Limb (tissue), 2 donors: Measurements from ENCODE around the gene SPOCK1.

Source experiments
- DNase-seq, 2 donors: peaks; one replicate each; pipeline ENCODE4 v3.0.0-alpha.2; 2016; ENCODE audit errors: extremely low spot score in 2 of 2

Gene SPOCK1

DNA sequence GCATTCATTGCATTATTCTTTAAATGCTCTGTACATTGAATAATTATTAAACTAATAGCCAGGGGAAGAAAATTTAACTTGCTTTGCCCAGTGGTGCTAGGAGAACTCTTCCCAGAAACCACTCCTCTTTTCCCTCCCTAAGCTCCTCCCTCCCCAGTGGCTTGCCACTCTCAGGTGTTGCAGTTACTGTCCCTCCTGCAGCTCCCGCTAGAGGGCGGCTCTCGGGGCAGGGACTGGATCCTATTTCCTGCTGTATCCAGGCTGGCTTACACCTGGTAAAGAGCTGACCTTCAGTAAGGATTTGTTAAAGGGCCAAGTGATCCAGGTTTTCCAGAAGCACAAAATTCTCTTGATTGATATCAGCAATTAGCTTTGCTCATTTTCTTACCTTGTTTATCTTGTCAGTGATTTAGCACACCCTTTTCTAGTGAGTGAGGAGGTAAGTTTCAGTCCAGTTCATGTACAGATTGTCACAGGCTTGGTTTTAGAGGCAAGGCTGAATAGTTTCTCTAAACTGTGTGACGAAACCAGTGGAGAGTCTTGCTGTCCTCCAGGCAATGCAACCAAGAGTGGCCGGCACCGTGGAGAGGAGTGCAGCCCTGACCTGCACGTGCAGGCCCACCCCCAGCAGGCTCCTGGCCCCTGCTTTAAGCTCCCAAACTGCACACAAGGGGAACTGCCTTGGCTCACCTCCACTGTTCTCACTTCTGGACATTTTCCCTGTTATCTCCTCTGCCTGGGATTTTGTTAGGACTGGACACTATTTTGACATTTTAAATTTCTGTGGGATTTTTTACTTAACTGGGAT lies 423.8 kb downstream of the SPOCK1 start:
- peak in 1 of 2 donors; percentile 58 for DNase-seq

DNA sequence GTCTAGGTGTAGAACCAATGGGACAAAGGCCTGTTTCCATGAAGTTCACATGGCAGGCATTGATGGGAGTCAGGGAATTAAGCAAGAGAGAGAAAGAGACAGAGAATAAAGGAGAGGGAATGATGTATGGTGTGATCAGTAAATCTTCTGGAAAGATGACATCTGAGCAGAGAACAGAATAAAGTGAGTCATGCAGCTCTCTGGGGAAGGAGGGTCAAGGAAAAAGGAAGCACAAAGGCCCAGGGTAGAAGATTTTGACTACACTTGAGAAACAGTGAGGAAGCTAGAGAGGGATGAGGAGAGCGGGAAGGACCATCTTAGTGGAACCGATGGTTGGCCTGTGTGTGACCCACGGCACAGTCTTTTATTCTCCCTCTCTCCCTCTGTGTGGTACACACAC lies 425.9 kb downstream of the SPOCK1 start:
- DNase-seq, result no peak

DNA sequence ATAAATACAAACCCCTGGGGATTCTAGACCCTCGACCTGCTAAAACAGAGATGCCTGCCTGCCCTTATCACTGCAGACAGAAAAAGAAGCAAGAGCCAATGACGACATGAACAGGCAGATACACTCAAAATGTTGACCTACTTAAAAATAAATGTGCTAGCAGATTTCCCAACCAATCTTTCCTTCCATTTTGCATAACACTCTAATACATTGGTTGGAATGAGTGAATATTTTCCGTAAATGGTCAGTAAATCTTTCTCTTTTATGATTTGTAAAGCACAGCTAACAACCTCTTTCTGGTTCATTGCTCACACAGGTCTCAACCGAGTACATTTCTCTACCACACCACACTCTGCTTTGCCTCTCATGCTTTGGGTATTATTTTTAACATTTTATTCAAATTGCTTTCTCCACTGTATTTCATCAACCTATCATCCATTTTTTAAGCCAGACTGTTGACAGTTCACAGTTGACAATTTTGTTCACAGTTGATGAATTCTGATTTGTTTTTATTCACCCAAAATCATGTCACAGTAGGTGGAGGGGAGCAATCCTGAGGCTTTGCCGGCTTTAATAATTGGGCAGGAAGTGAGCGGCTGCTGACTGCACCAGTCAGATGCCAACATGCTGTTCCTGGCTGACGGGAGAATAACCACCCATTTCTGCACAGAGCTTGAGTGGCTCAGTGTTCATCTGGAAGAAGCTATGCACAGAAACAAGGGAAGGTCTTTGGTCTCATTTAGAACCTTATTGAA lies 426.6 kb downstream of the SPOCK1 start:
- no peak for DNase-seq

DNA sequence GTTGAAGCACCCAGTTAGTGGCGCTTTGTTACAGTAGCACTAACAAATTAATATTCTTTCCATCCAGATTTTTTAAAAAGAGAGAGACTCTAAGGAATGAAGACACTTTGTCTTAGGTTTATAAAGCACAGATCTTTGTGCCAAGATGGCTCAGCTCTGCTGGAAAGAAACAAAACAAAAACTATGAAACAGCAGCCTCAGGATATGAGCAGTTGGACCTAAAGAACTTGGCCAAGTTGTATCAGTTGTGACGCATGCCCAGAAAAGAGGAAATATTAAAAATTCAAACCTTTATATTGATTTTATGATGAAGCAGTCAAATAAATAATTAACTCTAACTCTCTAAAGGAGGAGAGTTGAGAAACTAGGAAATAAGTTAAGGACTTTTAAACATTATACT lies 427.2 kb downstream of the SPOCK1 start:
- DNase-seq, result no peak

DNA sequence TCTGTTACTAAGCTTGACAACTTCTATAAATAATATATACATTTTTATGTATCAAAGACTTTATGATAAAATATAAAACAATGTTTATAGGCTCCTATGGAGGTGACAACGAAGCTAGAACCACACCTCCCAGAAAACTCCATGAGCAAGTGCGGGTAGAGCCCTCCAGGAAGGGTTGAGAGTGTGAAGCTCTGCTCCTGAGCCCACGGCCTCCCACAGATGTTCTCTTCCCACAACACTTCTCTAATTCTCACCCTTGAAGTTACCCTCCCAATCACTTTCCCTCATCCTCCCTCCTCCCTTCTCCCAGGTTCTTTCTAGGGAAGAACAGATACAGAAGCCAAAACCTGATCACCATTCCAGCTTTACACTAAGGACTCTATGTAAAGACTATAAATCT lies 427.6 kb downstream of the SPOCK1 start:
- no peak for DNase-seq

DNA sequence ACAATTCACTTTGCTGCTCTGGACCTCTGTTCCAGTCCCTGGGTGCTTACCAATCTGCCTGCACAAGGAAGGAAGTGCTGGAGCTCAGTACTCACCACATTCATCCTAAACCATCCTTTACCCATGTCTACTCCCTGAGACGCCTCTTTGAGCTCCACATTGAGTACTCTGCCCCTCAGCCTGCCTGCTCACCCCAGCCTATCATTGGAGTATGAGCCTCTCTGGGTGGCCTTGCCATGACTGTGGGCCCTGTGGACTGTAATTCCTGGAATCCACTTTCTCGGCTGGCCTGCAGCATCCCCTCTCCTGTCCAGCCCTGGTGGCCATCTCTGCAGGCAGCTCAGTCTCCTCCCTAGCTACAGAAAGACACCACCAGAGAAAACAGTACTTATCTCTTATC lies 428.6 kb downstream of the SPOCK1 start:
- DNase-seq, result no peak

DNA sequence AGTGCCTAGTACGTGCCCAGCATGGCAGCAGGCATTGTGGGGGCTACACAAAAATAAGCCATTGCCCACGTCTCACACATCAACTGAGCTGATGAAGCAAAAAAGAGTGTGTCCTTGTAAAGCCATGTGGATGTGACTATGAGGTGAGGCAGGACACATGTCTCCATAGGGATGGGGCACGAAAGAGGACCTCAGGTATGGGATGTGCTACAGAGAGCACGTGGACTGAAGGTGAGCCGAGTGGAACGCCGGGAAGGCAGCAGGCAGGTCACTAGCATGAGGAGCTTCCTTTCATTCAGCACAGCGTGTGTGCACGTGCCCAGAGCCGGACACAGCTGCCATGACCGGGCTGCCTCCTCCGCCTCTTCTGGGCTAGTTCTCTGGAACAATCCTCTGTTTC lies 429.8 kb downstream of the SPOCK1 start:
- no peak for DNase-seq

DNA sequence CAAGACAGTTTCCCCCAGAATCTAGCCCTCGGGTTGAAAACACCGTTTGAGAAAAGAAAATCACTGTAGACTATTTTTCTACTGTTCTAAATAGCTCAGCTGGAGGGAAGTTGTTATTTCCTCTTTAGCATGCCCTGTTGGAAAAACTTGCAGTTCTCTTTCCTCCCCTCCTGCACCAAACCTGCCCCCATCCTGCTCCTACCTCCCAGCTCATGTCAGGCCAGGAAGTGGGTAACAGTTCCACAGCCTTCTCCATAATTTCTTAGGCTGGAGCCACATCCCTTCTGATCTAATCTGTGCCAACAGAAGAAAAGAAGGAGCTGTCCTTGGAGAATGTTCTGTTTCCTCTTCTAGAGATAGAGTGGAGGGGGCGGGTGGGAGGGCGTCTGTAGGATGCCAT lies 437.7 kb downstream of the SPOCK1 start:
- DNase-seq, result no peak

DNA sequence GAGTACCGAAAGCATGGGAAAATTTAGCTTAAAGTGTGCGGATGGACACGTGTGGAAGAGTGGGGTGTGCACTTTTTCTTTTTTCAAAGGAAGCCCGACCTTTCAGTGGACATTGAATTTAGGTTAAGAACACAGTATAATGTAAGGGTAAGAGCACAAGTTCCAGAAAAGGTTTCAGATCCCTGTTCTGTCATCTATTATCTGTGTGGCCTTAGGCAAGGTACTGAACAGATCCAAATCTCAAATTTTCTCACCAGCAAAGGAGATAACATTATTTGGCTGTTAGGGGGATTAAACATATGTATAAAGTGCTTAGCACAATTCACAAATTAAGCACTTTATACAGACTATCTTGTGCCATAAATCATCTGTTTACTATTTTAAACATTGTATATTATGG lies 441.0 kb downstream of the SPOCK1 start:
- DNase-seq, result no peak

DNA sequence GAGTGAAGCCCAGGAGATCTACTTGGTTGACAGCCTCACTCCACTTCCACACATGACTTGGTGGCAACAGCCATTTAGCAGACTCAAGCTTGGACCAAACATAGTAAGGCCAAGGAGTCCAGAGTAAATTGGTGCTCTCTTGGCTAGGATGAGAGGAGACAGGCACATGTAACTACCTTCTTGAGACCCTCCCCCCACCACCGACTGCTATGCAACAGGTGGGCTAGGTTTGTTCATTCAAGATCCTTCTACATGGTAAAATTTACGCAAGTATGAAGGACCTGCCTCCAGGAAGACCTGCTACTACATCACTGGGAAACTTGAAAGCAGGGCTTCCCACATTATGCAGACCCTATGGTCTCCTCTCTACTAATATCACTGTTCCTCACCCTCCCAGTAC lies 442.4 kb downstream of the SPOCK1 start:
- no peak for DNase-seq

DNA sequence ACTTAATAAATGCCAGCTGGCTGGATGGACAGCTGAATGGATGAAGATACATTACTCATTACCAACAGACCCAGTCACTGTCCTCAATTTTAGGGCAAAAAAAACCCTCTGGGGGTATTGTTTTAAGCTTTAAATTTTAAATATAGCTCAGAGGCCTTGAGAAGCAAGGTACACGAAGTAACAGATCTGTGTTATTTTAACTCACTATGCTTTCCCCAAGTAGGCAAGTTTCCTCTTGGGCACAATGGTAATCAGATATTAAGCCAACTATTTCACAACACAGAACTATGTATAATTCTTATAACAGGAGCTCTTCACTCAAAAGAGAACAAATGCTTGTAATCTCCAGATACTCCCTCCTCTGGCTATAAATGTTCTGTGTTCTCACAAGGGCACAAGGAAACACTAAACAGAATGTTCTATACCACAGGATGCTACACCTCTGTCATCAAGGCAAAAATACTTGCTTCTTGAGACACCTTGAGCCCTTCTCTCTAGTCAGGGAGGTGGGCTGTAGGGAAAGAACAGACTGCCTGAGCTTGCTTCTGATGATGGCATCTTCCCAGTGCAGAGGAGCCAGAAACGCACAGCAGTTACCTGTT lies 443.8 kb downstream of the SPOCK1 start:
- no peak for DNase-seq

DNA sequence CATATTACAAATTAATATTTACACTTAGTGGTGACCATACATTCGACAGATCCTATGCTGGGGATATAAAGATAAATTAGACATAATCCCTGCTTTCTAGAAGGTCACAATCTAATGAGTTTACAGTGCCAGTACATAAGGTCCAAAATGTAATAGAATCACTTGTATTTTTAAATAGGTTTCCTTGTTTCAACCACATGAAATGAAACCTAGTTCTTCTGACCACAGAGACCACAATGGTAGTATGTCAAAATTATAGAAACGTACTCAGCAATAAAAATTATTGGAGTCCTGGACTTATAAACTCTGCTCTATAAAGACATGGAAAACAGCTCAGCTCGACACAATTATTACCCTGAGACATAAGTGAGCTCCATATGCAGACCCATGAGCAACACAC lies 444.3 kb downstream of the SPOCK1 start:
- DNase-seq, result no peak

DNA sequence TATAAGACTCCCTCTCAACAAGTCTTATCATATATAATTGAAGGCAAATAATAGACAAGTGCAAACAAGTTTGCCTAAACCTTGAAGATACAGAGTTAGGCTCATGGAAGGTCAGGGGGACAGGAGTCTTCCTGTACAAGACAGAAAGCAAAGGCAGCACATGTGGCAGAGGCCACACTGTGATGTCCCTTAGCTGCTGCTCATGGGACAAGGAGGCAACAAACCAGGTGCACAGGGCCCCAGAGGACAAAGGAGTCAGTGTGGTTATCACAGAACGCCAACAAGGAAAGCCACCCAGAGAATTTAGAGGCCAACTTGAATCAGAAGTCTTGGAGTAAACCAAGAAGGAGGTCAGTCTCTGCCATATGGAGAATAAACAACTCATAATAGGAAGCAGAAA lies 444.8 kb downstream of the SPOCK1 start:
- DNase-seq, result no peak

DNA sequence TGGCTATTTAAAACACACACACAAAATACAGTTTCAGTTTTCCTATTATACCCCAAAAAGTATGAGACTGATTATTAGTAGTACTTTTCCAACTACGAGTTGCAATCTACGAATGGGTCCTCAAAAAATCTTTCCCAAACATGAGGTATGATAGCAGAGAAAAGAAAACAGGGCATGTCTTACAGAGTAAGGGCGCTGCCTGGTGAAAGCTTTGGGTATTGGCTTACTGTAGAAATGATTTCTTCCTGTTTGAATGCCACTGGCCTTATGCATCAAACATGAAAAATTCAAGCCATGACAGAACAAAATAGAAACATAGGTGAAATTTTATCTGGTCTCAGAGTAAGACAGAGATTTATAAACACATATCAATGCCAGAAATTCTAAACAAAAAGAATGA lies 448.0 kb downstream of the SPOCK1 start:
- DNase-seq, result no peak

DNA sequence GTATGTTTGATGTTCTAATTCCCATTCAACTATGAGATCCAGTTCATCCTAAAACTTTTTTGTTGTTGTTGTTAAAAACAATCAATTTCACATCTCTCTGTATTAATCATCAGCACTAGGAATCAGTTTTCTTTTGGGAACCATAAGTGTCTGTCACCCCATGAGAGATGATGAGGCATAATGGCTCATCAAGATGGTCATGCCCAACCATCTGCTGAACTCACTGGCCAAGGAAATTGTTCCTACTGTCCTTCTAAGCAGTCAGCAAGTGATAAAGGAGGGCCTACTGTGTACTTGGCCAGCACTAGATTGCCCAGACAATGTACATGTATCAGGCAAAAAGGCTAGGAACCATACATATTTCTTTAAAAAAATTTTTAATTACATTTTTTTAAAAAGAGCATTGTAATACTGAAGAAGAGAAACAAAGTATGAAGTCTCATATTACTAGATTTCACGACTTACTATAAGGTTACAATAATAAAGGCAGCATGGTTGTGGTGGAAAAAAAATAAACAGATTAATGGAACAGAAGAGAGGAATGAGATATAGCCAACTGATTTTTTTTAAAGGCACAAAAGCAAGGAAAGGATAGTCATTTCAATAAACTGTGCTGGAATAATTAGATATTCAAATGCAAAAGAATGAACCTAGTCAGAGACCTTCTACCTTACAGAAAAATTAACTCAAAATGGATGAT lies 458.3 kb downstream of the SPOCK1 start:
- no peak for DNase-seq

DNA sequence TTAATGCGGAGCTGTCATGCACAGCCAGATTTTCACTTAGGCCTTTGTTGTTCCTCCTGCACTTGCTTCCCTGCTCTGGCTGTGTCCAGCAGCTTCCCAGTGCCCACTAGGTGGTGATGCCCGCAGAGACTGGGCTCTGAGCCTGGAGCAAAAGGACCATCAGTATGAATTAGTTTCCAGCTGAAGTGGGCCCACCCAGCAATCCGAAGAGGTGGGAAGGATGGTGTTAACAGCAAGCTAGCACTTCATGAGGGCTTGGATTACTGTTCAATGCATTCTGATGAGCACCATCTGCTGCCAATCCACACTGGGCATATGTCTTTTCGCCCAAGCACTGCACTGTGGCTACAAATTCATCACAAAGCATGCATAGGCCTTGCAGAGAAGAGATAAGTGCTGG lies 459.1 kb downstream of the SPOCK1 start:
- no peak for DNase-seq

DNA sequence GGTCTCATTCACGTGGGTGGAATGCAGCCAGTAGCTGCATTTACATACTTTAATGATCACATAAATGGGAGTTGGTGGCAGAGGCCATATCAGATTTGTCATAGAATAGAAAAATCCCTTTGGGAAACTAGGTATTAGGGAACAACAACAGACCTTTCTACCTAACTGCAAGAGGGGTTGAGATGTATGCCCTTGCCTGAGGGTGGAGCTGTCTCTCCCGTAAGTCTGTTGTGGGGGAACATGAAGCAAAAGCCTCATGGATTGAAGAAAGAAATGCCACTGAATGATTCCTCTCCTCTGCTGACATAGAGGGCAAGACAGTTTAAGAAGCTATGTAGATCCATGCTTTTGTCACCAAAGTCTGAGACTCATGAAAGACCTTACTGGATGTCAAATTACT lies 461.3 kb downstream of the SPOCK1 start:
- DNase-seq, result no peak

DNA sequence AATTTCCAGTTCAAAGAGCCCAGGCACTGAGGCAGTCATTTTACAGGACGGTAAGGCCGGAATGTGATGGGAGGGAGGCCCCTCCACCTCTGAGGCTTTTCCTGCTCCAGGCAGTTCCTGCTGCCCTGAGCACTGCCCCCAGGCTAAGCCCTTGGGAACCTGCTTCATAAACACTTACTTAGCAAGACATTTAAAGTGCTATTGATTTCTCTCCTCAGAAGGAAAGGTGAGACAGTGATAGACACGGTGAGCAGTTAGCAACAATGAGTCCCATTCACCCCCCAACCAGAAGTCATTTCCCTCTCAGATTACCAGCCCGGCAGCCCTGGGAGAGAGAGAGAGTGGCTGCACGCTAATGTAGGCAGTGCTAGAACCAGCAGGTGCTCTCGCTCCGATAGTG lies 462.5 kb downstream of the SPOCK1 start:
- no peak for DNase-seq

DNA sequence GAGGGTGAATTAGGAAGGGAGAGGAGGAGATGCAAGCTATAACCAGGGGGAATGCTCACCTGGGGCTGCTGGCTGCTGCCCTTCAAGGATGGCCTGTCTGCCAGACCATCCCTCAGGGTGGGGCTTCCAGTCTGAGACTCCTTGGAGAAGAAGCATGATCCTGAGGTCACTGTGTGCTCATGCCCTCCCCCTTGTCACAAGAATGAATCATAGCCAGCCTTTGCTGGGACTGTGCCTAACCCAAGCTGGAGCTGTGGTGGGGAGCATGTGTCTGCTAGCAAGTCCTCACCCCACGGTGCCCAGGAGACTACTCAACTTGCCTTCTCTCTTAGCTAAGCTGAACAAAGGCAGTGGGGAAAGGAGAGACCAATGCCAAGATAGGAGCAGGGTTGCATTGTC lies 463.6 kb downstream of the SPOCK1 start:
- no peak for DNase-seq

DNA sequence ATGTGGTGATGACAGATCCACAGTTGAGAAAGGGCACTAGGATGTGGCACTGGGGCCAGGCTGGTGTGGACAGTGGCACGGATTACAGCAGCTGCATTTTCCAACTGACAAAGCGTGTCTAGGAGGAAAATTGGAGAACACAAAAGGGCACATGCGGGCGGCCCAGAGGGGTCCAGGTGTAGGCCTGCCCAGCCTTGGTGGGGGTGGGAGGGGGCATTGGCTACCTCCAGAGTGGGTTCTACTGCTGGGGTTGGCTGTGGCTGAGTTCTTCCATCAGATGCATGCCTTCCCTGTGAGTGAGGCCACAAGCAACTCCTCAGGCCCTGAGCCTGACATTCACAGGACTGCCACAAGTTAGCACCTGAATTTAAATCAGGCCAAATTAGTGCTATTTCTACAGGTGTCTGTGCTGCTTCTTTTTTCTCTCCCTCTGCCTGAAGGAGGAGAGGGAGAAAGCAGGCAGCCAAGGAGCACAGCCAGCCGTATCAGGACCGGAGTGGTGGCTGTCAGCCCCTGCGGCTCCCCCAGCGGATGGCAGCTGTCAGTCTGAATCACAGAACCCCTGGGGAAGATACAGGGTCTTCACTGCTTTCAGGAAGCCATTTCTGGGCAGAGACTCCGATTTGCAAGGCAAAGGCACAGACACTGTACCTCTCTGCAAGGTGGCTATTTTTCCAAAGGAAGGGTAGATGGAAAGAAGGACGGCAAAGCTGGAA lies 464.2 kb downstream of the SPOCK1 start:
- no peak for DNase-seq

DNA sequence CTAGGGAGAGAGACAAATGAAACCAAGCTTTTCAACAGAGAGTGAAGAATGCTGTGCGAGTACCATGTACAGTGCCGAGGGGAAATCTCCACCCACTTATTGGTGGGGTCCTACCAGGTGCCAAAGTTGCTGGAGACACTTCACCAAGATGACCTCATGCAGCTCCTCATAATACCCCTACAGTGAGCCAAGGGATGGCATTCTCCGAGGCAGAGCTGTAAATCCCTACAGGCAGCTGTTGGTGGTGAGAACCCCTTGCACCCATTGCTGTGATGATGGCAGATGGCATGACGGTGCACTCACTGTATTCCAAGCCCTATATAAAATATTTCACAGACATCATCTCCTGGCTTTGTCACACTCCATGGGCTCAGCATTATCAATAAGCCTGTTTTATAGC lies 464.9 kb downstream of the SPOCK1 start:
- no peak for DNase-seq
